ENCODE results near the gene SCGB1D2.
"Not testable (repeated sequence)": the region's sequence is repeated elsewhere in the genome, so short reads cannot be mapped to it uniquely, and the experiment has no call there.

SCGB1D2 gene
- total RNA-seq: 0 reads per million in 4 donors

- DNase-seq: no peak
Observed at GRCh38 chr11:62242021-62242420, at the start of gene SCGB1D2. SCGB1D2 (plus strand) TSS chr11:62242239; CDS start chr11:62242308, 69 bp downstream.

DNA sequence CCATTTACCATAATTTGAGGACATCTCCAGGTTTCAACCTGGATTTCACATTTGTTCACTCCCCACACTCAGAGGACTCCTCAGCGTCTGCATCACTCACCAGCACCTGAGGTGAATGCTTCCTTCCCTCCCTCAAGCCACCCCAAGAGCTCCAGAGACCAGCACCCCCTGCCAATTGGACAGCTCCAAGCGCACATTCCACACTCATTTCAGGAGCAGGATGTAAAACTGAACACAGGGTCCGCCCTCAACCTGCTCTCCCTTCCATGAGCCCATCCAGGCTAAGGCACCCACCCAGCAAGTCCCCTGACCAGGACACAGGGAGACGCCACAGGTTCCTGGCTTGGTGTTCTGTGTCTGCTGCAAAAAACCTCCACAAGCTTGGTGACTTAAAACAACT lies 48.1 kb upstream of the SCGB1D2 start:
- DNase-seq: no peak

DNA sequence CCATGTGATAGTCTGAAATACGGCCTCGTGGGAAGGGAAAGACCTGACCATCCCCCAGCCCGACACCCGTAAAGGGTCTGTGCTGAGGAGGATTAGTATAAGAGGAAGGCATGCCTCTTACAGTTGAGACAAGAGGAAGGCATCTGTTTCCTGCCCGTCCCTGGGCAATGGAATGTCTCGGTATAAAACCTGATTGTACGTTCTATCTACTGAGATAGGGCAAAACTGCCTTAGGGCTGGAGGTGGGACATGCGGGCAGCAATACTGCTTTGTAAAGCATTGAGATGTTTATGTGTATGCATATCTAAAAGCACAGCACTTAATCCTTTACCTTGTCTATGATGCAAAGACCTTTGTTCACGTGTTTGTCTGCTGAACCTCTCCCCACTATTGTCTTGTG lies 47.0 kb upstream of the SCGB1D2 start:
- not testable (repeated sequence) for DNase-seq

- DNase-seq: no peak
Observed at GRCh38 chr11:62195945-62196344, 46.1 kb upstream of the SCGB1D2 start.

GRCh38 chr11:62197400-62197799 lies 44.6 kb upstream of the SCGB1D2 start:
- DNase-seq: not testable (repeated sequence)

- no peak for DNase-seq
Observed at GRCh38 chr11:62201376-62201775, 40.7 kb upstream of the SCGB1D2 start.

- no peak for DNase-seq
Observed at GRCh38 chr11:62202910-62203309, 39.1 kb upstream of the SCGB1D2 start.

- DNase-seq: no peak
Observed at GRCh38 chr11:62204430-62204829, 37.6 kb upstream of the SCGB1D2 start.

- DNase-seq: no peak
Observed at GRCh38 chr11:62205441-62205840, 36.6 kb upstream of the SCGB1D2 start.

DNA sequence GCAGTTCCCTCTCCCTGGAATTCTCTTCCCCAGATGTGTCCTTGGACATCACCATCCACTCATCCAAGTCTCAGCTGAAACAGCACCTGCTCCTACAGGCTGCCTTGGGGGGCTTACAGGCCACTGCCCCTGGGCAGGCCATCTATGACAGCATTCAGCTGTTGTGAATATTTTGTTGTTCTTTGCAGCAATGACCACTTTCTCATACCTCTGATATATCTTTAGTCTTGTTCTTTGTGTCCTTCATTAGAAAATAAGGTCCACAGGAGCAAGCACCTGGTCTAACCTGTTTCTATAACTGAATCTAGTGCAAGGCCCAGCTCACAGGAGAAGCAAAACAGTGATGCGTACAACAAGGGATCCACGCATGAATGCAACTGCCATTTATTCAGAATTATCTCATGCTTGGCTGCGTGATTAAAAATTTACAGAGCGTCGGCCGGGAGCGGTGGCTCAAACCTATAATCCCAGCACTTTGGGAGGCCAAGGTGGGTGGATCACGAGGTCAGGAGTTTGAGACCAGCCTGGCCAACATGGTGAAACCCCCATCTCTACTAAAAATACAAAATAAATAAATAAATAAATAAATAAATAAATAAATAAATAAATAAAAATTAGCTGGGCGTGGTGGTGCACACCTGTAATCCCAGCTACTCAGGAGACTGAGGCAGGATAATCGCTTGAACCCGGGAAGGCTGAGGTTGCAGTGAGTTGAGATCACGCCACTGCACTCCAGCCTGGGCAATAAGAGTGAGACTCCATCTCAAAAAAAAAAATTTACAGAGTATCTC lies 35.6 kb upstream of the SCGB1D2 start:
- not testable (repeated sequence) for DNase-seq

GRCh38 chr11:62208785-62209144 lies 33.3 kb upstream of the SCGB1D2 start:
- DNase-seq: no peak

GRCh38 chr11:62217191-62217748 lies 24.8 kb upstream of the SCGB1D2 start:
- no peak for DNase-seq

DNA sequence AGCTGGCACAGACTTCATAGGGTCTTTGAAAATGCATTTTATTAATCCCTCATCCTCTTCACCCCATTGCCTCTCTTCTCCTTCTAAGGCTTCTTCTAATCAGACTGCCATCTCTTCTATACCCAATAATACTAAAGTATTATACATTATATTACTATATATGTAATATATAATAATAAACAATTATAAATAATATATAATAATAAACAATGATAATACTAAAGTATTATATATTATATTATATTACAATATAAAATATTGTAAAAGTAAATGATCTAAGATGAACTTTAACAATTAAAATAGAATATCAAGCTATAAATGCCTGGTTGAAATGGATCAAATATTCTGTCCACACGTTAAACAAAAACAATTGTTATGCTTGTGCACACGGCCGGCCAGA lies 20.5 kb upstream of the SCGB1D2 start:
- no peak for DNase-seq

GRCh38 chr11:62223095-62223494 lies 18.9 kb upstream of the SCGB1D2 start:
- DNase-seq: no peak

GRCh38 chr11:62233730-62234129 lies 8.3 kb upstream of the SCGB1D2 start:
- DNase-seq: no peak

- no peak for DNase-seq
Observed at GRCh38 chr11:62236187-62236586, 5.9 kb upstream of the SCGB1D2 start.

DNA sequence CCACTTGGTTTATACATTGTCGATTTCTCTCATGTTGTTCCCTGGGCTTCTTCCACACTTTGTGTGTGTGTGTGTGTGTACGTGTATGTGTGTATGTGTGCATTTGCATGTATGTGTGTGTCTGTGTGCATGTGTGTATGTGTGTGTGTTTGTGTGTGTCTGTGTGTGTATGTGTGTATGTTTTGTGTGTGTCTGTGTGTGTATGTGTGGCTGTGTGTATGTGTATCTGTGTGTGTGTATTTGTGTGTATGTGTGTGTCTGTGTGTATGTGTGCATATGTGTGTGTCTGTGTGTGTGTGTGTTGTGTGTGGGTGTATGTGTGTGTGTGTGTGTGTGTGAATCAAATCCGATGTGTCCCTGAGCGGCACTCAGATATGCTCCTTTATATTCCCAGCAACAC lies 4.5 kb upstream of the SCGB1D2 start:
- no peak for DNase-seq

- DNase-seq: no peak
Observed at GRCh38 chr11:62238151-62238550, 3.9 kb upstream of the SCGB1D2 start.

DNA sequence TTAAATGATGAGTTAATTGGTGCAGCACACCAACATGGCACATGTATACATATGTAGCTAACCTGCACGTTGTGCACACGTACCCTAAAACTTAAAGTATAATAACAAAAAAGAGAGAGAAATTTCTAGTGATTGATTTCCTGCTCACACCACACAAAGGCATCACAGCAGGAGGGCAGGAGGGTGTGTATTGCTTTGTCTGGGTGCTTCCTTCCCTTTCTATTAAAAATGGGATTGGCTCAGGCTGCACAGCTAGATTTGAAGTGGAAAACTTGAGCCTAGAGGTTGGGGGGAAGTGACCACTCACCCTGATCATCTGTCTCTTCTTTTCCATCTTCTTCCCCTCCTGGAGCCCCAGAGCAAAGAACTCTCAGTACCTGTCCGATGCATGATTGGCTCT lies 944 bp upstream of the SCGB1D2 start:
- DNase-seq: no peak

DNA sequence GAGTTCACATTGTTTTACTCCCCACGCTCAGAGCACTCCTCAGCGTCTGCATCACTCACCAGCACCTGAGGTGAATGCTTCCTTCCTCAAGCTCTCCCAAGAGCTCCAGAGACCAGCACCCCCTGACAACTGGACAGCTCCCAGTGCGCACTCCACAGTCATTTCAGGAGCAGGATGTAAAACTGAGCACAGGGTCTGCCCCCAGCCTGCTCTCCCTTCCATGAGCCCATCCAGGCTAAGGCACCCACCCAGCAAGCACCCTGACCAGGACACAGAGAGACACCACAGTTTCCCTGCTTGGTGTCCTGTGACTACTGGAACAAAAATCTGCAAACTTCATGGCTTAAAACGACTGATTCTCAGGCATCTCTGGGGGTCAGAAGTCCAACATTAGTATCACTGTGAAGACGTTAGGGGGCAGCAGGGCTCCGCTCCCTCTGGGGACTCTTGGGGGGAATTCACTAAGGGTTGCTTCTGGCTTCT lies 3.3 kb downstream of the SCGB1D2 start:
- peak in 1 of 5 donors; percentile 6 for DNase-seq

DNA sequence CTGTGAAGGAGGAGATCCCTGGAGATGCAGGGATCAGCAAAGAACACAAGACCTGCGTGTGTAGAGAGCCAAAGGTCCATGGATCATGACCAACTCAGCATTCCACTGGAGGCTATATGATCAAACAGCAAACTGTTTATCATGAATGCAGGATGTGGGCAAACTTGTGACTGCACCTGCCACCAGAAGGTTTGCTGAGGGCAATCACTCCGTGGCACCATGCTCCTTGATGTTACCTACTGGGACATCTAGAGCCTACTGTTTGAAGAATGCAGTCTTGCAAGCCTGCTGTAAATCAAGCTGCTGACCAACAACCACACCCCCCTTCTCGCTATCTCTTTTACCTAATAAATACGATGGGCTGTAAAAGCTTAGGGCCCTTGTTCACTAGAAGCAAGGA lies 9.7 kb downstream of the SCGB1D2 start:
- DNase-seq: no peak

DNA sequence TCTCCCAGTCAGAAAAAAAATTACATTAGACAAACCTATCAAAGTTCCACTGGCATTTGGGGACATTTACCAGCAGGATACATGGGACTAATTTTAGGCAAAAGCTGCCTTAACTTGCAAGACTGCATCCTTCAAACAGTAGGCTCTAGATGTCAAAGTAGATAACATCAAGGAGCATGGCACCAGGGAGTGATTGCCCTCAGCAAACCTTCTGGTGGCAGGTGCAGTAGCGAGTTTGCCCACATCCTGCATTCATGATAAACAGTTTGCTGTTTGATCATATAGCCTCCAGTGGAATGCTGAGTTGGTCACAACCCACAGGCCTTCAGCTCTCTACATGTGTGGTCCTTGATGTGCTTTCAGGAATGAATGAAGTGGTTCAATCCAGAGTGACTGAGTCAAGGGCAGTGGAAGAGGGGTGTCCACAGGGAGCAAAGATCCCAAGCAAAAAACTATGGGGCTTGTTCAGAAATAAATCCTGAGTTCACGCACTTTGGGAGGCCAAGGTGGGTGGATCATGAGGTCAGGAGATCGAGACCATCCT lies 12.0 kb downstream of the SCGB1D2 start:
- no peak for DNase-seq

GRCh38 chr11:62256281-62256680 lies 14.2 kb downstream of the SCGB1D2 start:
- DNase-seq: no peak

- no peak for DNase-seq
Observed at GRCh38 chr11:62260261-62260953, 18.4 kb downstream of the SCGB1D2 start.

Data from T-helper 1 cell (primary cell).